NCI-H69 (cell line): Measurements from ENCODE around the gene TARS2.

ENCODE experiments used
- DNase-seq: peaks from one replicate; lab custom pipeline; 2025; lab: John Stamatoyannopoulos, UW

The TARS2 gene

GRCh38 chr1:150555198-150555970 is 68.2 kb downstream of the TARS2 start:
- no peak for DNase-seq

- DNase-seq, result no peak
Measured at GRCh38 chr1:150555971-150556865, 69.0 kb downstream of the TARS2 start.

- DNase-seq, result no peak
Measured at GRCh38 chr1:150557065-150557600, 69.9 kb downstream of the TARS2 start.
